ENCODE results near the gene NRG2. TPM values are rescaled to one million over a fixed set of nuclear protein-coding genes. Genes with fewer than 3 reads are reported as not detected.

NRG2 gene
- total RNA-seq, 2 donors from 2014 or later = 6.6 to 11.1 TPM

GRCh38 chr5:139895647-139896046 lies 147.5 kb downstream of the NRG2 start:
- H3K9me3 ChIP-seq = no peaks in the 10 kb centered on the region
- no peak overlapping the region for H3K4me3 ChIP-seq
- DNase-seq (ENCODE audit: low spot score) = no peak
- no peaks in the 10 kb centered on the region for H3K36me3 ChIP-seq
- H3K27me3 ChIP-seq (replicated peaks; ENCODE audit: insufficient read depth) = no peaks in the 10 kb centered on the region
- TF ChIP-seq POLR2AphosphoS5 (IDR thresholded peaks at IDR 0.05) (no peak), CTCF (IDR thresholded peaks at IDR 0.05) (no peak), POLR2A (IDR thresholded peaks at IDR 0.05) (no peak)
- intact Hi-C loops (cut with DNase I) = no loop called here
- 60% methylated on average over 2 of the region's 2 CpGs for WGBS
- no peak overlapping the region for H3K27ac ChIP-seq
- no peaks in the 10 kb centered on the region for H3K4me1 ChIP-seq (replicated peaks)

DNA sequence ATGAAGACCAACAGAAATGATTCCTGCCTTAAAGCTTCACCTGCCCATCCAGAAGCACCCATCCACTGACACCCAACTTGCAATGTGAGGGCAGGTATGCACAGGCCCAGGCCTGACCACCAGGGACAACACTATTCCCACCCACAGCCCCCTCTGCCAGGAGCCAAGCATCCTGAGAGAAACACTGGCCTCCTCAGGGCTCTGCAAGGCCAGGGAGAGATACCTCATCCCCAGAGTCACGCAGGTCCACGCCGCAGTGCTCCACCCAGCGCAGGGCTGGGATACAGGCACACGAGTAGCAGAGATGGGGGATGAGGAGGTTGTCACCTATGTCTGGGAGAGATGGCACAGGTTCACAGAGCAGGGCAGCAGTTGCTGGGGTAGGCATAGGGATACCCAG lies 148.1 kb downstream of the NRG2 start:
- DNase-seq (ENCODE audit: low spot score) = no peak
- Histone ChIP-seq H3K27ac (no peak overlapping the region), H3K27me3 (replicated peaks; ENCODE audit: insufficient read depth) (no peaks in the 10 kb centered on the region), H3K4me3 (no peak overlapping the region), H3K36me3 (no peaks in the 10 kb centered on the region), H3K9me3 (no peaks in the 10 kb centered on the region), H3K4me1 (replicated peaks) (no peaks in the 10 kb centered on the region)
- intact Hi-C loops (cut with DNase I) = no loop called here
- TF ChIP-seq CTCF (IDR thresholded peaks at IDR 0.05) (no peak), POLR2A (IDR thresholded peaks at IDR 0.05) (no peak), POLR2AphosphoS5 (IDR thresholded peaks at IDR 0.05) (no peak)
- WGBS = 95% methylated on average over 5 of the region's 5 CpGs

- intact Hi-C loops (cut with DNase I) = no loop called here
- TF ChIP-seq CTCF (IDR thresholded peaks at IDR 0.05) = no peak
- no peak for TF ChIP-seq POLR2AphosphoS5 (IDR thresholded peaks at IDR 0.05)
- no peak for TF ChIP-seq POLR2A (IDR thresholded peaks at IDR 0.05)
- Histone ChIP-seq H3K4me3 (no peak overlapping the region), H3K9me3 (no peaks in the 10 kb centered on the region), H3K36me3 (no peaks in the 10 kb centered on the region), H3K27me3 (replicated peaks; ENCODE audit: insufficient read depth) (no peaks in the 10 kb centered on the region), H3K4me1 (replicated peaks) (no peaks in the 10 kb centered on the region), H3K27ac (no peak overlapping the region)
- no peak for DNase-seq (ENCODE audit: low spot score)
- WGBS = 83% methylated on average over 9 of the region's 9 CpGs
Observed at GRCh38 chr5:139893873-139894272, 149.2 kb downstream of the NRG2 start.

GRCh38 chr5:139889410-139889809 lies 153.7 kb downstream of the NRG2 start:
- intact Hi-C loops (cut with DNase I) = no loop called here
- 97% methylated on average over 2 of the region's 2 CpGs for WGBS
- Histone ChIP-seq H3K9me3 (no peaks in the 10 kb centered on the region), H3K36me3 (no peaks in the 10 kb centered on the region), H3K4me3 (no peak overlapping the region), H3K27ac (no peak overlapping the region), H3K27me3 (replicated peaks; ENCODE audit: insufficient read depth) (no peaks in the 10 kb centered on the region), H3K4me1 (replicated peaks) (no peaks in the 10 kb centered on the region)
- TF ChIP-seq POLR2AphosphoS5 (IDR thresholded peaks at IDR 0.05) (no peak), POLR2A (IDR thresholded peaks at IDR 0.05) (no peak)
- no peak for DNase-seq (ENCODE audit: low spot score)

DNA sequence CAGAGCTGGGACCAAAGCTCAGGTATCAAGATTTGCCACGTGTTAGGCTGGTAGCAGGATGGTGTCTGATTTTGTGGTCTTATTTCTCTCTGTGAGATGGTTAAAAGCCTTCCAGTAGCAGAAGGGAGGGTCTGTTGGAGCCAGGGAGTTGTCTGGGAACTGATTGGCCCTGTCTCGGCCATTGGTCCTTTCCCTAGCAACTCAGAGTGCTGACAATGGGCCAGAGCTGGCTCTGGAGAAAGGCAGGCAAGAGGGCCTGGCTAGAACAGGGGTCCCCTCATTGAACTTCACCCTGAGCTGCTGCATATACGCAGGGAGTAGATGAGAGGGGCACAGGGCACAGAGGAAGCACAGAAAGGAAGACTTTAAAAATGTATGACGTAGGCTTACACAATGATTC lies 154.7 kb downstream of the NRG2 start:
- no peaks in the 10 kb centered on the region for H3K36me3 ChIP-seq
- DNase-seq (ENCODE audit: low spot score) = no peak
- no peaks in the 10 kb centered on the region for H3K9me3 ChIP-seq
- 71% methylated on average over 4 of the region's 4 CpGs for WGBS
- H3K4me3 ChIP-seq = no peak overlapping the region
- H3K4me1 ChIP-seq (replicated peaks) = no peaks in the 10 kb centered on the region
- H3K27ac ChIP-seq = no peak overlapping the region
- TF ChIP-seq CTCF (IDR thresholded peaks at IDR 0.05) = no peak
- no peak for TF ChIP-seq POLR2AphosphoS5 (IDR thresholded peaks at IDR 0.05)
- TF ChIP-seq POLR2A (IDR thresholded peaks at IDR 0.05) = no peak
- intact Hi-C loops (cut with DNase I) = no loop called here
- H3K27me3 ChIP-seq (replicated peaks; ENCODE audit: insufficient read depth) = no peaks in the 10 kb centered on the region

Measured in prostate gland (tissue), 2 donors.